HG03159 (cell line): Measurements from ENCODE around the gene COL8A1.

Experiments
- ATAC-seq: cut with Tn5 transposase; IDR thresholded peaks from one replicate; pipeline ENCODE4 v1.9.1; 2021; ENCODE audit warnings: mild to moderate bottlenecking, moderate library complexity; ENCODE audit not compliant: unreplicated experiment

Gene COL8A1

GRCh38 chr3:99637368-99638111 lies 854 bp upstream of the COL8A1 start:
- ATAC-seq: no peak

GRCh38 chr3:99639579-99639978 lies 1.2 kb downstream of the COL8A1 start:
- no peak for ATAC-seq

- ATAC-seq: no peak
These were observed 1.9 kb downstream of the COL8A1 start for GRCh38 chr3:99640214-99640851.

- no peak for ATAC-seq
These were observed 3.1 kb downstream of the COL8A1 start for GRCh38 chr3:99641480-99641879.

GRCh38 chr3:99641982-99642381 lies 3.6 kb downstream of the COL8A1 start:
- no peak for ATAC-seq

GRCh38 chr3:99644017-99644416 lies 5.6 kb downstream of the COL8A1 start:
- ATAC-seq: no peak

GRCh38 chr3:99644746-99645145 lies 6.4 kb downstream of the COL8A1 start:
- ATAC-seq: no peak

- ATAC-seq: no peak
These were observed 7.1 kb downstream of the COL8A1 start for GRCh38 chr3:99645277-99646106.

- ATAC-seq: no peak
These were observed 7.7 kb downstream of the COL8A1 start for GRCh38 chr3:99646107-99646435.

- no peak for ATAC-seq
These were observed 8.7 kb downstream of the COL8A1 start for GRCh38 chr3:99647081-99647480.

- no peak for ATAC-seq
These were observed 9.7 kb downstream of the COL8A1 start for GRCh38 chr3:99648101-99648500.

- ATAC-seq: no peak
These were observed 10.1 kb downstream of the COL8A1 start for GRCh38 chr3:99648516-99648915.

- ATAC-seq: no peak
These were observed 13.1 kb downstream of the COL8A1 start for GRCh38 chr3:99651531-99651930.

GRCh38 chr3:99656624-99657023 lies 18.2 kb downstream of the COL8A1 start:
- ATAC-seq: no peak

GRCh38 chr3:99658274-99658673 lies 19.9 kb downstream of the COL8A1 start:
- ATAC-seq: no peak

- ATAC-seq: no peak
These were observed 20.6 kb downstream of the COL8A1 start for GRCh38 chr3:99659032-99659431.

- ATAC-seq: no peak
These were observed 21.6 kb downstream of the COL8A1 start for GRCh38 chr3:99659951-99660350.

GRCh38 chr3:99662838-99663570 lies 24.6 kb downstream of the COL8A1 start:
- ATAC-seq: no peak

- no peak for ATAC-seq
These were observed 25.6 kb downstream of the COL8A1 start for GRCh38 chr3:99663977-99664376.

GRCh38 chr3:99665017-99665416 lies 26.6 kb downstream of the COL8A1 start:
- ATAC-seq: no peak

GRCh38 chr3:99666201-99666600 lies 27.8 kb downstream of the COL8A1 start:
- ATAC-seq: no peak
